CD14-positive monocyte (primary cell): ENCODE data around the gene KIRREL3. TPM values are rescaled to one million over a fixed set of nuclear protein-coding genes. Genes with fewer than 3 reads are reported as not detected.

ENCODE experiments used
- DNase-seq, 3 donors: peaks; one replicate each; pipeline ENCODE4 v3.0.0-alpha.2; 2011 to 2022
- H2AFZ ChIP-seq: 2 replicates; pipeline ENCODE4 v1.6.0; 2012; ENCODE audit warnings: mild to moderate bottlenecking, low read depth, low read length, inconsistent platforms; ENCODE audit not compliant: insufficient read depth, poor library complexity, severe bottlenecking
- H3K27ac ChIP-seq, 2 donors: 1 replicate in 1 of 2; 2 replicates in 1 of 2; pipeline ENCODE4 v1.5.1; 2012 to 2013; ENCODE audit warnings: low read length in 2 of 2, control low read depth in 1 of 2, inconsistent platforms in 1 of 2, low read depth in 1 of 2, mild to moderate bottlenecking in 1 of 2
- H3K27me3 ChIP-seq, 2 donors: one replicate each; pipeline versions ENCODE4 v1.6.0 to v1.6.1; 2011 to 2013; ENCODE audit warnings: low read length in 2 of 2; ENCODE audit not compliant: control insufficient read depth in 2 of 2, insufficient read depth in 2 of 2
- H3K36me3 ChIP-seq, 2 donors: replicated peaks in 1 of 2; 1 replicate in 1 of 2; 2 replicates in 1 of 2; pipeline versions ENCODE4 v1.5.1 to v1.6.1; 2012 to 2013; ENCODE audit warnings: low read length in 2 of 2, control low read depth in 1 of 2, inconsistent platforms in 1 of 2, mild to moderate bottlenecking in 1 of 2; ENCODE audit not compliant: insufficient read depth in 2 of 2, control insufficient read depth in 1 of 2
- H3K4me1 ChIP-seq, 2 donors: 1 replicate in 1 of 2; 2 replicates in 1 of 2; pipeline versions ENCODE4 v1.5.1 to v1.6.1; 2012 to 2013; ENCODE audit warnings: low read length in 2 of 2, control low read depth in 1 of 2, inconsistent platforms in 1 of 2, mild to moderate bottlenecking in 1 of 2, moderate library complexity in 1 of 2; ENCODE audit not compliant: insufficient read depth in 2 of 2, control insufficient read depth in 1 of 2
- H3K4me2 ChIP-seq: replicated peaks from 2 replicates; pipeline ENCODE3; 2012; ENCODE audit warnings: low read length, moderate library complexity, mild to moderate bottlenecking; ENCODE audit not compliant: poor library complexity, severe bottlenecking; ENCODE audit errors: extremely low read depth
- H3K4me3 ChIP-seq, 3 experiments: fragments of 200-600 bp in 1 of 3; sonication (generic) in 1 of 3; replicated peaks in 1 of 3; 1 replicate in 2 of 3; 2 replicates in 1 of 3; pipeline ENCODE4 v1.5.1; 2011 to 2013; ENCODE audit warnings: low read length in 3 of 3, mild to moderate bottlenecking in 3 of 3, control low read depth in 2 of 3, low read depth in 2 of 3, inconsistent platforms in 1 of 3, moderate library complexity in 1 of 3
- H3K79me2 ChIP-seq: 2 replicates; pipeline ENCODE4 v1.6.0; 2012; ENCODE audit warnings: mild to moderate bottlenecking, control low read depth, inconsistent platforms, low read length, moderate library complexity; ENCODE audit not compliant: insufficient read depth
- H3K9ac ChIP-seq: 2 replicates; pipeline ENCODE4 v1.6.0; 2017; ENCODE audit warnings: low read length, mild to moderate bottlenecking; ENCODE audit not compliant: insufficient read depth, poor library complexity, severe bottlenecking
- H3K9me3 ChIP-seq, 2 donors: replicated peaks in 1 of 2; 1 replicate in 1 of 2; 2 replicates in 1 of 2; pipeline versions ENCODE4 v1.5.1 to v1.6.1; 2012 to 2013; ENCODE audit warnings: low read length in 2 of 2, control low read depth in 1 of 2; ENCODE audit not compliant: control insufficient read depth in 1 of 2, insufficient read depth in 1 of 2
- H4K20me1 ChIP-seq: 2 replicates; pipeline ENCODE4 v1.6.0; 2012; ENCODE audit warnings: mild to moderate bottlenecking, low read length, control low read depth, moderate library complexity; ENCODE audit not compliant: insufficient read depth
- H3K27ac Mint-ChIP-seq, 7 donors: one replicate each; pipeline ENCODE4 v1.8.0; 2020; ENCODE audit warnings: mild to moderate bottlenecking in 7 of 7, mixed read lengths in 7 of 7, moderate library complexity in 6 of 7, inconsistent platforms in 2 of 7
- H3K27me3 Mint-ChIP-seq, 3 donors: one replicate each; pipeline ENCODE4 v1.8.0; 2021 to 2022; ENCODE audit warnings: low read depth in 3 of 3, mild to moderate bottlenecking in 3 of 3, mixed read lengths in 3 of 3, moderate library complexity in 3 of 3, inconsistent platforms in 1 of 3
- H3K36me3 Mint-ChIP-seq, 2 donors: one replicate each; pipeline ENCODE4 v1.8.0; 2020; ENCODE audit warnings: mixed read lengths in 2 of 2, inconsistent platforms in 1 of 2, mild to moderate bottlenecking in 1 of 2
- H3K4me1 Mint-ChIP-seq: one replicate; pipeline ENCODE4 v1.8.0; 2020; ENCODE audit warnings: mild to moderate bottlenecking, mixed read lengths
- H3K4me3 Mint-ChIP-seq, 2 donors: one replicate each; pipeline ENCODE4 v1.8.0; 2020; ENCODE audit warnings: mild to moderate bottlenecking in 2 of 2, mixed read lengths in 2 of 2, moderate library complexity in 1 of 2
- H3K9me3 Mint-ChIP-seq, 7 donors: one replicate each; pipeline ENCODE4 v1.8.0; 2020 to 2022; ENCODE audit warnings: mixed read lengths in 7 of 7, mild to moderate bottlenecking in 6 of 7, moderate library complexity in 6 of 7, inconsistent platforms in 2 of 7
- WGBS: methylation state at CpG from one replicate; pipeline ENCODE4 v1.1.5; 2013; ENCODE audit warnings: missing lambda C conversion rate; ENCODE audit not compliant: insufficient coverage; 5-methylcytosine and 5-hydroxymethylcytosine counted together
- intact Hi-C, 2 donors: fragments of 100-400 bp; cut with micrococcal nuclease; formaldehyde crosslinking; loops; one replicate each; pipeline versions ENCODE4 v1.15.0 to v1.15.1; 2023
- polyA plus RNA-seq, 3 donors: library from polyadenylated mRNA; depleted of rRNA in 1 of 3; unstranded in 2 of 3; stranded (reverse) in 1 of 3; fragments of 300-500 nt in 2 of 3; fragments of >200 nt in 1 of 3; fragmentation: Illumina TruSeq in 2 of 3; gene quantifications; 1 replicate in 2 of 3; 2 replicates in 1 of 3; pipeline ENCODE4 v1.2.3, GENCODE V29; 2012 to 2021
- TF ChIP-seq, protein P1 (sequence below): fragments of 200-600 bp; IDR thresholded peaks from one replicate; pipeline ENCODE4 v1.8.0; 2022; ENCODE audit warnings: antibody characterized with exemption, mild to moderate bottlenecking

KIRREL3 gene
- polyA plus RNA-seq, 3 donors = not detected

- Mint-ChIP-seq H3K4me3 (no peak overlapping the region), H3K27me3 (peaks cover 0 to 1% (median 1%) of the 10 kb centered on the region in 3 donors), H3K27ac (no peak overlapping the region), H3K9me3 (no peaks in the 10 kb centered on the region), H3K36me3 (no peaks in the 10 kb centered on the region), H3K4me1 (peaks cover 5% of the 10 kb centered on the region)
- WGBS = 62% methylated on average over 12 of the region's 13 CpGs
- H3K9me3 ChIP-seq = no peaks in the 10 kb centered on the region
- H3K4me3 ChIP-seq = no peak overlapping the region
- H3K36me3 ChIP-seq = no peaks in the 10 kb centered on the region
- H3K27ac ChIP-seq = no peak overlapping the region
- H3K4me2 ChIP-seq = no peak overlapping the region
- no peak overlapping the region for H2AFZ ChIP-seq
- no peaks in the 10 kb centered on the region for H3K27me3 ChIP-seq
- intact Hi-C loops = loop anchor here (5.0 to 10.0 kb wide), 3 partner anchors 544 to 904 kb away; no protein-coding TSS in a partner anchor
- no peaks in the 10 kb centered on the region for H4K20me1 ChIP-seq
- H3K9ac ChIP-seq = no peak overlapping the region
- H3K79me2 ChIP-seq = no peaks in the 10 kb centered on the region
- peaks cover 4% of the 10 kb centered on the region in 2 donors for H3K4me1 ChIP-seq
- no peak for DNase-seq
- TF ChIP-seq, protein P1, sequence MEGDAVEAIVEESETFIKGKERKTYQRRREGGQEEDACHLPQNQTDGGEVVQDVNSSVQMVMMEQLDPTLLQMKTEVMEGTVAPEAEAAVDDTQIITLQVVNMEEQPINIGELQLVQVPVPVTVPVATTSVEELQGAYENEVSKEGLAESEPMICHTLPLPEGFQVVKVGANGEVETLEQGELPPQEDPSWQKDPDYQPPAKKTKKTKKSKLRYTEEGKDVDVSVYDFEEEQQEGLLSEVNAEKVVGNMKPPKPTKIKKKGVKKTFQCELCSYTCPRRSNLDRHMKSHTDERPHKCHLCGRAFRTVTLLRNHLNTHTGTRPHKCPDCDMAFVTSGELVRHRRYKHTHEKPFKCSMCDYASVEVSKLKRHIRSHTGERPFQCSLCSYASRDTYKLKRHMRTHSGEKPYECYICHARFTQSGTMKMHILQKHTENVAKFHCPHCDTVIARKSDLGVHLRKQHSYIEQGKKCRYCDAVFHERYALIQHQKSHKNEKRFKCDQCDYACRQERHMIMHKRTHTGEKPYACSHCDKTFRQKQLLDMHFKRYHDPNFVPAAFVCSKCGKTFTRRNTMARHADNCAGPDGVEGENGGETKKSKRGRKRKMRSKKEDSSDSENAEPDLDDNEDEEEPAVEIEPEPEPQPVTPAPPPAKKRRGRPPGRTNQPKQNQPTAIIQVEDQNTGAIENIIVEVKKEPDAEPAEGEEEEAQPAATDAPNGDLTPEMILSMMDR = no peak
These were observed 557.5 kb downstream of the KIRREL3 start for GRCh38 chr11:126443120-126443519.

- TF ChIP-seq, protein P1 = peak; percentile 98
- H3K4me1 ChIP-seq = peaks cover 4% of the 10 kb centered on the region in 2 donors
- intact Hi-C loops = loop anchor here (2.0 to 10.0 kb wide), 5 partner anchors 40 to 906 kb away; no protein-coding TSS in a partner anchor
- H4K20me1 ChIP-seq = no peaks in the 10 kb centered on the region
- no peaks in the 10 kb centered on the region for H3K9me3 ChIP-seq
- no peaks in the 10 kb centered on the region for H3K79me2 ChIP-seq
- Mint-ChIP-seq H3K36me3 (no peaks in the 10 kb centered on the region), H3K4me3 (peak overlapping the region in 1 of 2 donors; percentile 35), H3K9me3 (no peaks in the 10 kb centered on the region), H3K4me1 (peaks cover 5% of the 10 kb centered on the region), H3K27ac (peak overlapping the region in 1 of 7 donors; percentile 32), H3K27me3 (peaks cover 0 to 1% (median 0%) of the 10 kb centered on the region in 3 donors)
- no peak overlapping the region for H3K4me3 ChIP-seq
- no peaks in the 10 kb centered on the region for H3K27me3 ChIP-seq
- 16% methylated on average over 13 of the region's 21 CpGs for WGBS
- no peak overlapping the region for H3K4me2 ChIP-seq
- no peak overlapping the region for H2AFZ ChIP-seq
- peak; percentile 57 to 72 (median 58) for DNase-seq
- H3K9ac ChIP-seq = no peak overlapping the region
- no peaks in the 10 kb centered on the region for H3K36me3 ChIP-seq
- H3K27ac ChIP-seq = no peak overlapping the region
These were observed 559.6 kb downstream of the KIRREL3 start for GRCh38 chr11:126440792-126441514.
